ENCODE results near the gene CZIB. TPM values are rescaled to one million over a fixed set of nuclear protein-coding genes. Genes with fewer than 3 reads are reported as not detected.
"Not testable (repeated sequence)": the region's sequence is repeated elsewhere in the genome, so short reads cannot be mapped to it uniquely, and the experiment has no call there.

Gene CZIB
- polyA plus RNA-seq, 2 donors = 42.7 to 44.0 TPM

DNA sequence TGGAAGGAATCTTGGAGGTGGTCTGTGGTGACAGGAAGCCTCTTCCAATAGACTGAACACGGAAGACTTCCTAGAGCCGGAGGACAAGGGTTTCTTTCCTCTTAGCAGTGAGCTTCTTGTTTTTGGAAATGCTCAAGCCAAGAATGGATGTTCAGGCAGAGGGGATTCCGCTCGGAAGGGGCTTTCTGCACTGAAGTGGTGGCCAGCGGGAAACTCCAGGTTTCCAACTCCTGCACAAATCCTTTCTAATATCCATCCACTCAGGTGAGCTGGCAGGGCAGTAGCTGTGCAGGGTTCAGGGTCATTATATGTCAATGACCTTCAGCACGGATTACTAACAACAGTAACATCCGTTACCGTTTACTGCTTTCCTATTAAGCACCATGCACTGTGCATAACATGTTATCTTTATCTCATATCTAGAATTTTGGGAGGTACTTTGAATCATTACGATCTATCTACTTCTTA lies 24.4 kb downstream of the CZIB start:
- H3K4me3 ChIP-seq (ENCODE audit: low read depth in 1 of 2, low read length in 2 of 2) = peak overlapping the region in 1 of 2 donors; percentile 96
- peaks cover 0 to 4% of the 10 kb centered on the region in 2 donors for H3K4me1 ChIP-seq (ENCODE audit: control insufficient read depth in 2 of 2, insufficient read depth in 2 of 2, low read length in 1 of 2)
- WGBS, 2 donors = 31 to 33% methylated on average over 9 of the region's 9 CpGs
- peak overlapping the region; percentile 40 to 76 for H3K27ac ChIP-seq (ENCODE audit: low read depth in 2 of 2, low read length in 1 of 2)
- no peaks in the 10 kb centered on the region for H3K27me3 ChIP-seq (ENCODE audit: control insufficient read depth in 1 of 2, insufficient read depth in 2 of 2, low read length in 2 of 2)
- no peaks in the 10 kb centered on the region for H3K36me3 ChIP-seq (ENCODE audit: control insufficient read depth in 2 of 2, insufficient read depth in 2 of 2, low read length in 1 of 2)
- no peaks in the 10 kb centered on the region for H3K9me3 ChIP-seq (ENCODE audit: control insufficient read depth in 2 of 2, insufficient read depth in 1 of 2, low read depth in 1 of 2, low read length in 1 of 2)

DNA sequence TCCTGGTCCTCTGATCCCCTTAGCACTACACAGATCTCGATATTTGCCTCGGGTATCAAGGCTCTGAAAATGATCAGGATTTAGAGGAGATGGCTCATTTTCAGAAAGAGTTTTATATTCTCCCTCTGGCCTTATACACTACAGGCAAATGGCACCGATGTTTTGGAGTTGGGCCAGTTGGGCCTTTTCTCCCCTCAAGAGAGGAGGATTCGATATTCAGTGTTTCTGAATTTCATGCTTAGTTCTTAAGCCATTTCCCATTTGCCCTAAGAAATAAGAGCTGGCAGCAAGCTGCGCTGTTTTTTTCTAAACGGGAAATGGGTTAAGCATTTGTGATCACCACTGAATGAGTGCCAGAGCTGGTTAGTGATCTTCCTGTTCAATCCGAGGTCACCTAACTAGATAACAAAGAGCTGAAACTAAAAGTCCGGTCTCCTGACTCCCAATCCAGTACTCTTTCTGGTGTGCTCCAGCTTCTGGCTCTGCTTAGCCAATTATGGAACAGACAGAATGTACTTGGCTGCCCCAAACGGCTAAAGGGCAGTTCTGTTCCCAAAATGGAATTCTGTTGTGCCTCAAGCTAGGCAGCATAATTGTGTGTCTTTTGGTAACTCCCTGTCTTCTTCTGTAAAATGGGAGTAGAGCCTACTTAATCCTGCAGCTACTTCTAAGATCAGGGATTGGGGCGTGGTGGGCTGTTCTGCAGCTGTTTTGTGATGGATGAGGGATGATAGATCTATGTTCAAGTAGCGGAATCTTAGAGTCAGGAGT lies 25.0 kb downstream of the CZIB start:
- 73 to 78% methylated on average over 11 of the region's 11 CpGs for WGBS, 2 donors
- no peaks in the 10 kb centered on the region for H3K27me3 ChIP-seq (ENCODE audit: control insufficient read depth in 1 of 2, insufficient read depth in 2 of 2, low read length in 2 of 2)
- peaks cover 0 to 4% of the 10 kb centered on the region in 2 donors for H3K4me1 ChIP-seq (ENCODE audit: control insufficient read depth in 2 of 2, insufficient read depth in 2 of 2, low read length in 1 of 2)
- peak overlapping the region; percentile 40 to 76 for H3K27ac ChIP-seq (ENCODE audit: low read depth in 2 of 2, low read length in 1 of 2)
- H3K36me3 ChIP-seq (ENCODE audit: control insufficient read depth in 2 of 2, insufficient read depth in 2 of 2, low read length in 1 of 2) = no peaks in the 10 kb centered on the region
- no peaks in the 10 kb centered on the region for H3K9me3 ChIP-seq (ENCODE audit: control insufficient read depth in 2 of 2, insufficient read depth in 1 of 2, low read depth in 1 of 2, low read length in 1 of 2)
- no peak overlapping the region for H3K4me3 ChIP-seq (ENCODE audit: low read depth in 1 of 2, low read length in 2 of 2)

DNA sequence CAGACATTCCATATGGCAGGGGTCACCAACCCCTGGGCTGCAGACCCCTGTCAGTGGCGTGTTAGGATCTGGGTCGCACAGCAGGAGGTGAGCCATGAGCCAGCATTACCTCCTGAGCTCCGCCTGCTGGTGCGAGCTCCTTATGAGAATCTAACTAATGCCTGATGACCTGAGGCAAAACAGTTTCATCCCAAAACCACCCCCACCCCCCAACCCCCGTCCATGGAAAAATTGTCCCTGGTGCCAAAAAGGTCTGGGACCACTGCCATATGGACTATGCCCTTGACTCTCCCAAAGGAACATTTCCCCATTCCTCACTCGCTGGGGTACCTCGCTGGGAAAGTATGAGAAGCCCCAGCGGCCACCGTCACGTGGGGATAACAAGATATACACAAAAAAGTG lies 30.2 kb downstream of the CZIB start:
- H3K27ac ChIP-seq (ENCODE audit: low read depth in 2 of 2, low read length in 1 of 2) = no peak overlapping the region
- no peaks in the 10 kb centered on the region for H3K27me3 ChIP-seq (ENCODE audit: control insufficient read depth in 1 of 2, insufficient read depth in 2 of 2, low read length in 2 of 2)
- H3K9me3 ChIP-seq (ENCODE audit: control insufficient read depth in 2 of 2, insufficient read depth in 1 of 2, low read depth in 1 of 2, low read length in 1 of 2) = no peaks in the 10 kb centered on the region
- H3K4me1 ChIP-seq (ENCODE audit: control insufficient read depth in 2 of 2, insufficient read depth in 2 of 2, low read length in 1 of 2) = no peaks in the 10 kb centered on the region
- H3K4me3 ChIP-seq (ENCODE audit: low read depth in 1 of 2, low read length in 2 of 2) = no peak overlapping the region
- no peaks in the 10 kb centered on the region for H3K36me3 ChIP-seq (ENCODE audit: control insufficient read depth in 2 of 2, insufficient read depth in 2 of 2, low read length in 1 of 2)
- 65 to 77% methylated on average over 10 of the region's 10 CpGs for WGBS, 2 donors

DNA sequence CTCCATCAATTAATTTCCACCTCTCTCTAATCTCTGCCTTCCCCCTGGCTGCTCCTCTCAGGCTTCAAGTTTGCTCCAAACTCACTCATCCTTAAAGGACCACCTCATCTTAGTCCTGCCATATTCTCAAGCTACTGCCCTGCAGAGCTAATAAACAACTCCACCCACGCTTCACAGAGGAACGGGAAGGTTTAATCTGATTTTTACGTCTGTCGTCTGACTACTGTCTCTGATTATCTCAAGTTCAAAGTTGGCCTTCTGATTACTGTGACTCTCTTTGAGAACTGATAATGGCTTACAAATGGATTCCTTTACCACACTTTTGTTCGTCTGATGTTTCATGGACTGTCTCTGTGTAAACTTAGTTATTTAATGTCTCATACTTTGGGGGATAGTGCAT lies 31.4 kb downstream of the CZIB start:
- 62 to 71% methylated on average over 5 of the region's 5 CpGs for WGBS, 2 donors
- no peaks in the 10 kb centered on the region for H3K4me1 ChIP-seq (ENCODE audit: control insufficient read depth in 2 of 2, insufficient read depth in 2 of 2, low read length in 1 of 2)
- H3K36me3 ChIP-seq (ENCODE audit: control insufficient read depth in 2 of 2, insufficient read depth in 2 of 2, low read length in 1 of 2) = no peaks in the 10 kb centered on the region
- H3K4me3 ChIP-seq (ENCODE audit: low read depth in 1 of 2, low read length in 2 of 2) = no peak overlapping the region
- H3K27ac ChIP-seq (ENCODE audit: low read depth in 2 of 2, low read length in 1 of 2) = no peak overlapping the region
- no peaks in the 10 kb centered on the region for H3K9me3 ChIP-seq (ENCODE audit: control insufficient read depth in 2 of 2, insufficient read depth in 1 of 2, low read depth in 1 of 2, low read length in 1 of 2)
- H3K27me3 ChIP-seq (ENCODE audit: control insufficient read depth in 1 of 2, insufficient read depth in 2 of 2, low read length in 2 of 2) = no peaks in the 10 kb centered on the region

DNA sequence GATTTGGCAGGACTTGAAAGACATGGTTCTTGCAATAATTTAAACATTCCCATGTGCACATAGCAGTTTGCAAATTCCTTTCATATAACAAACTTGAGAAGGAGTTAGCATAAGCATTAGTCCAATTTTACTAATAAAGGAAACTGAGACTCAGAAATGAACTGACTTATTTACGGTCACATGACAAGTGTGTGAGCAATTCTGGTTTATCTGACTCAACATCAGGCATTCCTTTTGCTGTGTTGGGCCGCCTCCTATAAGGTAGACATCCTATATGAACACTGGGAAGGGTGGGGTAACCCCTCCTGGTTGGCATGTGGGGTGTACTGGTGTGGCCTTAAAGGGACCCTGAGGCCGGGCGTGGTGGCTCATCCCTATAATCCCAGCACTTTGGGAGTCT lies 32.3 kb downstream of the CZIB start:
- no peak overlapping the region for H3K4me3 ChIP-seq (ENCODE audit: low read depth in 1 of 2, low read length in 2 of 2)
- no peaks in the 10 kb centered on the region for H3K36me3 ChIP-seq (ENCODE audit: control insufficient read depth in 2 of 2, insufficient read depth in 2 of 2, low read length in 1 of 2)
- no peaks in the 10 kb centered on the region for H3K9me3 ChIP-seq (ENCODE audit: control insufficient read depth in 2 of 2, insufficient read depth in 1 of 2, low read depth in 1 of 2, low read length in 1 of 2)
- 81 to 83% methylated on average over 4 of the region's 4 CpGs for WGBS, 2 donors
- H3K4me1 ChIP-seq (ENCODE audit: control insufficient read depth in 2 of 2, insufficient read depth in 2 of 2, low read length in 1 of 2) = no peaks in the 10 kb centered on the region
- H3K27ac ChIP-seq (ENCODE audit: low read depth in 2 of 2, low read length in 1 of 2) = no peak overlapping the region
- H3K27me3 ChIP-seq (ENCODE audit: control insufficient read depth in 1 of 2, insufficient read depth in 2 of 2, low read length in 2 of 2) = no peaks in the 10 kb centered on the region

DNA sequence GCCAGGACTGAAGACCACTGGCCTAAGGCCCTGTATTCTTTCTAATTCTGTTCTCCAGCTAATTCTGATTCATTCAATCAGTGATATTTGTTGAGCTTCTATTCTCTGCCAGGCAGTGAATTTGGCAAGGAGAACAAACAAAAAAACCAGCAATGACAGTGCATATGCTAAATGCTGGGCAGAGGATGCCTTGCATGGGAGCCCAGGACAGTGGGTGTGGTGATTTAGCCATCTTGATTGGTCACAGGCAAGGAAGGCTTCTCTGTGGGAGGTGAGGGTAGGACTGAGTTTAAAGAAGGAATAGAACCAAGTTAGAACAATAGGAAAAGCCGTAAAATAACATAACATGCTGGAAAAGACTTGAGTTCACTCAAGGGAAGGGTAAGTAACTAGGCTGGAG lies 33.0 kb downstream of the CZIB start:
- H3K9me3 ChIP-seq (ENCODE audit: control insufficient read depth in 2 of 2, insufficient read depth in 1 of 2, low read depth in 1 of 2, low read length in 1 of 2) = no peaks in the 10 kb centered on the region
- H3K4me3 ChIP-seq (ENCODE audit: low read depth in 1 of 2, low read length in 2 of 2) = no peak overlapping the region
- no peaks in the 10 kb centered on the region for H3K4me1 ChIP-seq (ENCODE audit: control insufficient read depth in 2 of 2, insufficient read depth in 2 of 2, low read length in 1 of 2)
- 80% methylated on average over 1 of the region's 1 CpG for WGBS, 2 donors
- no peak overlapping the region for H3K27ac ChIP-seq (ENCODE audit: low read depth in 2 of 2, low read length in 1 of 2)
- H3K36me3 ChIP-seq (ENCODE audit: control insufficient read depth in 2 of 2, insufficient read depth in 2 of 2, low read length in 1 of 2) = no peaks in the 10 kb centered on the region
- no peaks in the 10 kb centered on the region for H3K27me3 ChIP-seq (ENCODE audit: control insufficient read depth in 1 of 2, insufficient read depth in 2 of 2, low read length in 2 of 2)

DNA sequence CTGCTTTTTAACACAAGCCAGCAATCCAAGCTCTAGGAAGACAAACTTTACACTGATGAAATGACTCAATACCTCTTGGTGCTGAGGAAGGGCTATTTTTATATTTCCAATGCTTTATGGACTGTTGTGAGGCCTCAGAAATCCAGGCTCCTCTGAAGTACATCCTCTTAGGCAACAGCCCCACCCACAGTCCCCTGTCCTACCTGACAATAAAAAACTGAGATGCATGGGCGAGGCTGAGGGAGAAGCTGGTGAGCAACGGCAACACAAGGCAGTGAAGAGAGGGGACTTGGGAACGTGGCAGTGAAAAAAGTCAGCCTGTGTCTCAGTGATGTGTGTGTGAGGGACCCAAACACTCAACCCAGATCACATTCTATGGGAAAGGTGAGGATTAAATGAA lies 33.9 kb downstream of the CZIB start:
- Histone ChIP-seq H3K36me3 (ENCODE audit: control insufficient read depth in 2 of 2, insufficient read depth in 2 of 2, low read length in 1 of 2) (no peaks in the 10 kb centered on the region), H3K4me3 (ENCODE audit: low read depth in 1 of 2, low read length in 2 of 2) (no peak overlapping the region), H3K27ac (ENCODE audit: low read depth in 2 of 2, low read length in 1 of 2) (no peak overlapping the region), H3K9me3 (ENCODE audit: control insufficient read depth in 2 of 2, insufficient read depth in 1 of 2, low read depth in 1 of 2, low read length in 1 of 2) (no peaks in the 10 kb centered on the region), H3K27me3 (ENCODE audit: control insufficient read depth in 1 of 2, insufficient read depth in 2 of 2, low read length in 2 of 2) (no peaks in the 10 kb centered on the region), H3K4me1 (ENCODE audit: control insufficient read depth in 2 of 2, insufficient read depth in 2 of 2, low read length in 1 of 2) (no peaks in the 10 kb centered on the region)
- WGBS, 2 donors = 77 to 79% methylated on average over 3 of the region's 3 CpGs

DNA sequence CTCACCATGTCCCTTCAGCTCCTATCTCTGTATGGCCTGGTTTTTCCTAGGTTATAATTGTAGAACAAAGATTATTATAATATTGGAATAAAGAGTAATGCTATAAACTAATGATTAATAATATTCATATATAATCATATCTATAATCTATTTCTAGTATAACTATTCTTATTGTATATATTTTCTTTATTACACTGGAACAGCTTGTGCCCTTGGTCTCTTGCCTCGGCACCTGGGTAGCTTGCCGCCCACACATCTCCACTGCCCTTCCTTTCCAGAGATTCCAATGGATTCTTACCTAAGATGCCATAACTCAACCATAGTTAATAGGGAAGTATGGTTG lies 34.5 kb downstream of the CZIB start:
- not testable (repeated sequence) for H3K36me3 ChIP-seq (ENCODE audit: control insufficient read depth in 2 of 2, insufficient read depth in 2 of 2, low read length in 1 of 2); H3K4me3 ChIP-seq (ENCODE audit: low read depth in 1 of 2, low read length in 2 of 2); H3K4me1 ChIP-seq (ENCODE audit: control insufficient read depth in 2 of 2, insufficient read depth in 2 of 2, low read length in 1 of 2); H3K27me3 ChIP-seq (ENCODE audit: control insufficient read depth in 1 of 2, insufficient read depth in 2 of 2, low read length in 2 of 2); H3K27ac ChIP-seq (ENCODE audit: low read depth in 2 of 2, low read length in 1 of 2); H3K9me3 ChIP-seq (ENCODE audit: control insufficient read depth in 2 of 2, insufficient read depth in 1 of 2, low read depth in 1 of 2, low read length in 1 of 2)
- 72 to 82% methylated on average over 2 of the region's 2 CpGs for WGBS, 2 donors

DNA sequence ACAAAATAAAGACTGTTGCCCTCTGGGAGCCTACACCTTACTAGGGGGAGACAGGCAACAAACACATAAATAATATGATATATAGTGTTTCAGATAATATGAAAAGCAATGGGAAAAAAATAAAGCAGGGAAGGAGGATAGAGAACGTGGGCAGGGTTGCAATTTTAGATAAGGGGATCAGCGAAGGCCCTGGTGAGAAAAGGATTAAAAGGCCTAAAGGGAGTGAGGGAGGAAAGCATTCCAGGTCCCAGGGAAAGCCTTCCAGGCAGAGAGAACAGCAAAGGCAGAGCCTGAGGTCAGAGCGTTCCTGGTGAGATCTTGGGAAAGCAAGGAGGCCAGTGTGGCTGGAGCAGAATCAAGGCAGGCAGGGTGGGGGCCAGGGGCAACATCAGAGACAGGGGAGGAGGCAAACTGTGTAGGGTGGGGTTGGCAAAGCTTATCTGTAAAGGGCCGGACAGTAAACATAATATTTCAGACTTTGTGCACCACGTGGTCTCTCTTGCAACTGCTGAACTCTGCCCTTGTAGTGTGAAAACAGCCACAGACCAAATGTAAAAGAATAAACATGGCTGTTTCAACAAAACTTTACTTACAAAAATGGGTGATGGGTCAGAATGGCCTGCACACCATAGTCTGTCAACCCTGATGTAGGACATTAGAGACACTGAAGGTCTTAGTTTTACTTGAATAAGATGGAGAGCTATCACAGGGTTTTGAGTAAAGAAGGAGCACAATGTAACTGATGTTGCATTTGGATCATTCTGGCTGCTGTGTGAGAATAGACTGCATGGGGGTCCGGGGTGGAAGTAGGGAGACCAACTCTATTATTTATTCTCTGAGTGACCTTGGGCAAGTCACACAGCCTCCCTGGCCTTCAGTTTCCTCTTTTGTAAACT lies 37.1 kb downstream of the CZIB start:
- no peaks in the 10 kb centered on the region for H3K27me3 ChIP-seq (ENCODE audit: control insufficient read depth in 1 of 2, insufficient read depth in 2 of 2, low read length in 2 of 2)
- no peak overlapping the region for H3K27ac ChIP-seq (ENCODE audit: low read depth in 2 of 2, low read length in 1 of 2)
- H3K36me3 ChIP-seq (ENCODE audit: control insufficient read depth in 2 of 2, insufficient read depth in 2 of 2, low read length in 1 of 2) = no peaks in the 10 kb centered on the region
- no peaks in the 10 kb centered on the region for H3K4me1 ChIP-seq (ENCODE audit: control insufficient read depth in 2 of 2, insufficient read depth in 2 of 2, low read length in 1 of 2)
- 55 to 70% methylated on average over 6 of the region's 6 CpGs for WGBS, 2 donors
- H3K4me3 ChIP-seq (ENCODE audit: low read depth in 1 of 2, low read length in 2 of 2) = no peak overlapping the region
- H3K9me3 ChIP-seq (ENCODE audit: control insufficient read depth in 2 of 2, insufficient read depth in 1 of 2, low read depth in 1 of 2, low read length in 1 of 2) = no peaks in the 10 kb centered on the region
